ENCODE data around the gene PCDHGC3.

The PCDHGC3 gene

DNA sequence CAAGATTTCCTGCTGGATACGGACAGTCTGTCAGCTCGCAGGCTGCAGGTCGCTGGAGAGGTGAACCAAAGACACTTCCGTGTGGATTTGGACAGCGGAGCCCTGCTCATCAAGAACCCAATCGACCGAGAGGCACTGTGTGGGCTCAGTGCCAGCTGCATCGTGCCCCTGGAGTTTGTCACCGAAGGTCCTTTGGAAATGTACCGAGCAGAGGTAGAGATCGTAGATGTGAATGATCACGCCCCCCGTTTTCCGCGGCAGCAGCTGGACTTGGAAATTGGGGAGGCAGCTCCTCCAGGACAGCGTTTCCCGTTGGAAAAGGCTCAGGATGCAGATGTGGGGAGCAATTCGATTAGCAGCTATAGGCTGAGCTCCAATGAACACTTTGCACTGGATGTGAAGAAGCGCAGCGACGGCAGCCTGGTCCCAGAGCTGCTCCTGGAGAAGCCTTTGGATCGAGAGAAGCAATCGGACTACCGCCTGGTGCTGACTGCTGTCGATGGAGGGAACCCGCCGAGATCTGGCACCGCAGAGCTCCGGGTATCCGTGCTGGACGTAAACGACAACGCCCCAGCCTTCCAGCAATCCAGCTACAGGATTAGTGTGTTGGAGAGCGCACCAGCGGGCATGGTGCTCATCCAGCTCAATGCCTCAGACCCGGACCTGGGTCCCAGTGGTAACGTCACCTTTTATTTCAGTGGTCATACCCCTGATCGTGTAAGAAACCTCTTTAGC, 9.7 kb downstream of the PCDHGC3 start:
- Histone ChIP-seq H4K20me1 (ENCODE audit: insufficient read depth, low read length) (no peaks in the 10 kb centered on the region; the same call in 1 of the 2 replicates), H3K9me3 (ENCODE audit: insufficient read depth, low read length, severe bottlenecking) (no peaks in the 10 kb centered on the region), H2AFZ (ENCODE audit: low read depth, low read length) (no peak overlapping the region), H3K79me2 (ENCODE audit: insufficient read depth, low read length) (no peaks in the 10 kb centered on the region), H3K9ac (ENCODE audit: low read depth, low read length) (no peak overlapping the region), H3K27me3 (ENCODE audit: insufficient read depth, low read length, poor library complexity) (no peaks in the 10 kb centered on the region), H3K27ac (ENCODE audit: low read length) (no peak overlapping the region), H3K4me1 (ENCODE audit: insufficient read depth, low read length) (no peaks in the 10 kb centered on the region), H3K36me3 (ENCODE audit: insufficient read depth, low read length) (no peaks in the 10 kb centered on the region), H3K4me3 (ENCODE audit: low read depth in 1 of 2, low read length in 2 of 2) (no peak overlapping the region), H3K4me2 (ENCODE audit: insufficient read depth, low read length) (no peak overlapping the region)
- ATAC-seq (ENCODE audit: insufficient read depth, low read depth): no peak
- DNase-seq: no peak
- TF ChIP-seq EZH2 (IDR thresholded peaks at IDR 0.05; ENCODE audit: borderline replicate concordance, low read depth, low read length, severe bottlenecking): no peak
- TF ChIP-seq, protein P1, sequence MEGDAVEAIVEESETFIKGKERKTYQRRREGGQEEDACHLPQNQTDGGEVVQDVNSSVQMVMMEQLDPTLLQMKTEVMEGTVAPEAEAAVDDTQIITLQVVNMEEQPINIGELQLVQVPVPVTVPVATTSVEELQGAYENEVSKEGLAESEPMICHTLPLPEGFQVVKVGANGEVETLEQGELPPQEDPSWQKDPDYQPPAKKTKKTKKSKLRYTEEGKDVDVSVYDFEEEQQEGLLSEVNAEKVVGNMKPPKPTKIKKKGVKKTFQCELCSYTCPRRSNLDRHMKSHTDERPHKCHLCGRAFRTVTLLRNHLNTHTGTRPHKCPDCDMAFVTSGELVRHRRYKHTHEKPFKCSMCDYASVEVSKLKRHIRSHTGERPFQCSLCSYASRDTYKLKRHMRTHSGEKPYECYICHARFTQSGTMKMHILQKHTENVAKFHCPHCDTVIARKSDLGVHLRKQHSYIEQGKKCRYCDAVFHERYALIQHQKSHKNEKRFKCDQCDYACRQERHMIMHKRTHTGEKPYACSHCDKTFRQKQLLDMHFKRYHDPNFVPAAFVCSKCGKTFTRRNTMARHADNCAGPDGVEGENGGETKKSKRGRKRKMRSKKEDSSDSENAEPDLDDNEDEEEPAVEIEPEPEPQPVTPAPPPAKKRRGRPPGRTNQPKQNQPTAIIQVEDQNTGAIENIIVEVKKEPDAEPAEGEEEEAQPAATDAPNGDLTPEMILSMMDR (IDR thresholded peaks at IDR 0.05; ENCODE audit: borderline replicate concordance, extremely low read depth, low read length, poor library complexity, severe bottlenecking): no peak

DNA sequence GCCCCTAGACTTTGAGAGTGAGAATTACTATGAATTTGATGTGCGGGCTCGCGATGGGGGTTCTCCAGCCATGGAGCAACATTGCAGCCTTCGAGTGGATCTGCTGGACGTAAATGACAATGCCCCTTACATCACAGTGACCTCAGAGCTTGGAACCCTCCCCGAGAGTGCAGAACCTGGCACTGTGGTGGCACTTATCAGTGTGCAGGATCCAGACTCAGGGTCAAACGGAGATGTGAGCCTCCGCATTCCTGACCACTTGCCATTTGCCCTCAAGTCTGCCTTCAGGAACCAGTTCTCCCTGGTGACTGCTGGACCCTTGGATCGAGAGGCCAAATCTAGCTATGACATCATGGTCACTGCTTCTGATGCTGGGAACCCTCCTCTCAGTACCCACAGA, 10.3 kb downstream of the PCDHGC3 start:
- ATAC-seq (ENCODE audit: insufficient read depth, low read depth) (no peak), DNase-seq (no peak)
- H3K79me2 ChIP-seq (ENCODE audit: insufficient read depth, low read length): no peaks in the 10 kb centered on the region
- TF ChIP-seq EZH2 (IDR thresholded peaks at IDR 0.05; ENCODE audit: borderline replicate concordance, low read depth, low read length, severe bottlenecking): no peak
- TF ChIP-seq, protein P1 (IDR thresholded peaks at IDR 0.05; ENCODE audit: borderline replicate concordance, extremely low read depth, low read length, poor library complexity, severe bottlenecking): no peak
- H3K9me3 ChIP-seq (ENCODE audit: insufficient read depth, low read length, severe bottlenecking): no peaks in the 10 kb centered on the region
- H3K27me3 ChIP-seq (ENCODE audit: insufficient read depth, low read length, poor library complexity): no peaks in the 10 kb centered on the region
- H4K20me1 ChIP-seq (ENCODE audit: insufficient read depth, low read length): no peaks in the 10 kb centered on the region; the same call in 1 of the 2 replicates
- H3K4me3 ChIP-seq (ENCODE audit: low read depth in 1 of 2, low read length in 2 of 2): no peak overlapping the region
- H3K4me1 ChIP-seq (ENCODE audit: insufficient read depth, low read length): no peaks in the 10 kb centered on the region
- H3K9ac ChIP-seq (ENCODE audit: low read depth, low read length): no peak overlapping the region
- H3K27ac ChIP-seq (ENCODE audit: low read length): no peak overlapping the region
- no peak overlapping the region for H3K4me2 ChIP-seq (ENCODE audit: insufficient read depth, low read length)
- no peak overlapping the region for H2AFZ ChIP-seq (ENCODE audit: low read depth, low read length)
- H3K36me3 ChIP-seq (ENCODE audit: insufficient read depth, low read length): no peaks in the 10 kb centered on the region

DNA sequence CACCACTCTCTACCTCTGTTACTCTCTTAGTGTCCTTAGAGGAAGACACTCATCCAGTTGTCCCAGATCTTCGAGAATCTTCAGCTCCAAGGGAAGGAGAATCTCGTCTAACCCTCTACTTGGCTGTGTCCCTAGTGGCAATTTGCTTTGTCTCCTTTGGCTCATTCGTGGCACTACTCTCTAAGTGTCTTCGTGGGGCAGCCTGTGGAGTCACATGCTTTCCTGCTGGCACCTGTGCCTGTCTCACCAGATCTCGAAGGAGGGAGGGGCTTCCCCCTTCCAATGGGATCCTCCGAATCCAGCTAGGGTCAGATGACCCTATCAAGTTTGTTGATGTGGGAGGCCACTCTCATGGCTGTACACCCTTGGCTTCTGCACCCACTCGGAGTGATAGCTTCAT, 11.4 kb downstream of the PCDHGC3 start:
- H3K79me2 ChIP-seq (ENCODE audit: insufficient read depth, low read length): no peaks in the 10 kb centered on the region

More for the DNA sequence above, 11.4 kb downstream of the PCDHGC3 start:
- TF ChIP-seq, protein P1 (IDR thresholded peaks at IDR 0.05; ENCODE audit: borderline replicate concordance, extremely low read depth, low read length, poor library complexity, severe bottlenecking): no peak
- TF ChIP-seq EZH2 (IDR thresholded peaks at IDR 0.05; ENCODE audit: borderline replicate concordance, low read depth, low read length, severe bottlenecking): no peak
- Histone ChIP-seq H3K27ac (ENCODE audit: low read length) (no peak overlapping the region), H3K9ac (ENCODE audit: low read depth, low read length) (no peak overlapping the region), H3K9me3 (ENCODE audit: insufficient read depth, low read length, severe bottlenecking) (no peaks in the 10 kb centered on the region), H3K4me3 (ENCODE audit: low read depth in 1 of 2, low read length in 2 of 2) (no peak overlapping the region), H3K4me1 (ENCODE audit: insufficient read depth, low read length) (no peaks in the 10 kb centered on the region), H3K4me2 (ENCODE audit: insufficient read depth, low read length) (no peak overlapping the region), H2AFZ (ENCODE audit: low read depth, low read length) (no peak overlapping the region), H3K27me3 (ENCODE audit: insufficient read depth, low read length, poor library complexity) (no peaks in the 10 kb centered on the region), H3K36me3 (ENCODE audit: insufficient read depth, low read length) (no peaks in the 10 kb centered on the region), H4K20me1 (ENCODE audit: insufficient read depth, low read length) (no peaks in the 10 kb centered on the region; the same call in 1 of the 2 replicates)
- DNase-seq: no peak
- no peak for ATAC-seq (ENCODE audit: insufficient read depth, low read depth)

All from DND-41 (cell line).